ENCODE measurements around the gene GRIFIN. TPM values are rescaled to one million over a fixed set of nuclear protein-coding genes. Genes with fewer than 3 reads are reported as not detected.
A peak's percentile ranks its signal among the peaks of the same experiment; 100 is the strongest.

Gene GRIFIN
- total RNA-seq, 1 donor from 2014 or later = not detected

DNA sequence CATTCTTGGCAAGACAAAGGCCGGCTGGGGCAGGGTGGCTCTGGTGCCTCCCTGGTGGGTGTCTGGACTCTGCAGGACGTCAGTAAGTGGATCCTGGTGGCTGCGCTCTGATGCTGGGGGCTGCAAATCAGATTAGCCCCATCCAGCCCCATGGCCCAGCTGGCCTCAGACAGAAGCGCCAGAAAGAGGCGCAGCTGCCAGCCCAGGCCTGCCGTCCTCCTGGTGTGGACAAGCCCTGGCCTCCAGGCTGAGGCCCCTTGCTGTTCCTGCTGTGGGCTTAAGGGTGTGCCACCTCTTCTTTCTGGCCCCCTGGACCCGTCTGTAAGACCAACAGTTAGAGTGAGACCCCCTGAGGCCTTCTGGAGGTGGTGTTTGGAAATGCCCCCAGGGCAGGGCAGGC is 37.5 kb upstream of the GRIFIN start:
- H3K36me3 Mint-ChIP-seq (ENCODE audit: low read depth, unreplicated experiment) = no peaks in the 10 kb centered on the region
- no peak overlapping the region for H3K4me3 Mint-ChIP-seq (ENCODE audit: unreplicated experiment)
- DNase-seq (ENCODE audit: low spot score) = no peak
- H3K4me1 Mint-ChIP-seq (ENCODE audit: unreplicated experiment) = peaks cover 22% of the 10 kb centered on the region
- peaks cover 21% of the 10 kb centered on the region for H3K27me3 Mint-ChIP-seq (ENCODE audit: unreplicated experiment)
- no peak overlapping the region for H3K27ac Mint-ChIP-seq (ENCODE audit: unreplicated experiment)
- no peaks in the 10 kb centered on the region for H3K9me3 Mint-ChIP-seq (ENCODE audit: unreplicated experiment)
- no peak for TF ChIP-seq CTCF (IDR thresholded peaks at IDR 0.05; ENCODE audit: unreplicated experiment)

- no peak for TF ChIP-seq CTCF (IDR thresholded peaks at IDR 0.05; ENCODE audit: unreplicated experiment)
- Mint-ChIP-seq H3K4me3 (ENCODE audit: unreplicated experiment) (peak overlapping the region; percentile 51), H3K27me3 (ENCODE audit: unreplicated experiment) (peaks cover 15% of the 10 kb centered on the region), H3K36me3 (ENCODE audit: low read depth, unreplicated experiment) (no peaks in the 10 kb centered on the region), H3K9me3 (ENCODE audit: unreplicated experiment) (no peaks in the 10 kb centered on the region), H3K27ac (ENCODE audit: unreplicated experiment) (peak overlapping the region; percentile 57), H3K4me1 (ENCODE audit: unreplicated experiment) (peaks cover 17% of the 10 kb centered on the region)
- DNase-seq (ENCODE audit: low spot score) = no peak
Observed at GRCh38 chr7:2512713-2513112, 36.5 kb upstream of the GRIFIN start.

- DNase-seq (ENCODE audit: low spot score) = no peak
Observed at GRCh38 chr7:2512179-2512661, 36.0 kb upstream of the GRIFIN start.

GRCh38 chr7:2511769-2512168 is 35.6 kb upstream of the GRIFIN start:
- Mint-ChIP-seq H3K9me3 (ENCODE audit: unreplicated experiment) (no peaks in the 10 kb centered on the region), H3K27ac (ENCODE audit: unreplicated experiment) (no peak overlapping the region)

More at GRCh38 chr7:2512179-2512661, 36.0 kb upstream of the GRIFIN start:
- Mint-ChIP-seq H3K27ac (ENCODE audit: unreplicated experiment) (no peak overlapping the region), H3K4me1 (ENCODE audit: unreplicated experiment) (peaks cover 13% of the 10 kb centered on the region), H3K36me3 (ENCODE audit: low read depth, unreplicated experiment) (no peaks in the 10 kb centered on the region), H3K27me3 (ENCODE audit: unreplicated experiment) (peaks cover 10% of the 10 kb centered on the region), H3K4me3 (ENCODE audit: unreplicated experiment) (no peak overlapping the region), H3K9me3 (ENCODE audit: unreplicated experiment) (no peaks in the 10 kb centered on the region)
- no peak for TF ChIP-seq CTCF (IDR thresholded peaks at IDR 0.05; ENCODE audit: unreplicated experiment)

More at GRCh38 chr7:2511769-2512168, 35.6 kb upstream of the GRIFIN start:
- H3K4me1 Mint-ChIP-seq (ENCODE audit: unreplicated experiment) = peaks cover 13% of the 10 kb centered on the region
- DNase-seq (ENCODE audit: low spot score) = no peak
- no peaks in the 10 kb centered on the region for H3K36me3 Mint-ChIP-seq (ENCODE audit: low read depth, unreplicated experiment)
- no peak overlapping the region for H3K4me3 Mint-ChIP-seq (ENCODE audit: unreplicated experiment)
- peaks cover 8% of the 10 kb centered on the region for H3K27me3 Mint-ChIP-seq (ENCODE audit: unreplicated experiment)
- TF ChIP-seq CTCF (IDR thresholded peaks at IDR 0.05; ENCODE audit: unreplicated experiment) = no peak
